Fibroblast of the aortic adventitia (primary cell): ENCODE measurements around the gene TICRR. TPM values are rescaled to one million over a fixed set of nuclear protein-coding genes. Genes with fewer than 3 reads are reported as not detected.

ENCODE experiments used
- DNase-seq: peaks from one replicate; pipeline ENCODE4 v3.0.0-alpha.2; 2010; ENCODE audit warnings: low read depth
- H3K4me3 ChIP-seq: 2 replicates; pipeline ENCODE4 v1.5.1; 2011; ENCODE audit warnings: low read depth, mild to moderate bottlenecking, control low read depth, low read length, moderate library complexity
- CTCF ChIP-seq: IDR thresholded peaks from 2 replicates; pipeline ENCODE4 v1.5.1; 2011; ENCODE audit warnings: mild to moderate bottlenecking, low read length, control low read depth, inconsistent platforms; ENCODE audit not compliant: insufficient read depth
- total RNA-seq: library from RNA; depleted of rRNA; stranded (reverse); fragments of >200 nt; gene quantifications from 2 replicates; pipeline ENCODE4 v1.2.3, GENCODE V29; 2012; ENCODE audit warnings: low replicate concordance

Gene TICRR
- total RNA-seq, 1 donor = 8.8 TPM

- no peak overlapping the region for H3K4me3 ChIP-seq
- DNase-seq = peak; percentile 59
- no peak for TF ChIP-seq CTCF
Observed at GRCh38 chr15:89566181-89566580, 9.1 kb upstream of the TICRR start.

DNA sequence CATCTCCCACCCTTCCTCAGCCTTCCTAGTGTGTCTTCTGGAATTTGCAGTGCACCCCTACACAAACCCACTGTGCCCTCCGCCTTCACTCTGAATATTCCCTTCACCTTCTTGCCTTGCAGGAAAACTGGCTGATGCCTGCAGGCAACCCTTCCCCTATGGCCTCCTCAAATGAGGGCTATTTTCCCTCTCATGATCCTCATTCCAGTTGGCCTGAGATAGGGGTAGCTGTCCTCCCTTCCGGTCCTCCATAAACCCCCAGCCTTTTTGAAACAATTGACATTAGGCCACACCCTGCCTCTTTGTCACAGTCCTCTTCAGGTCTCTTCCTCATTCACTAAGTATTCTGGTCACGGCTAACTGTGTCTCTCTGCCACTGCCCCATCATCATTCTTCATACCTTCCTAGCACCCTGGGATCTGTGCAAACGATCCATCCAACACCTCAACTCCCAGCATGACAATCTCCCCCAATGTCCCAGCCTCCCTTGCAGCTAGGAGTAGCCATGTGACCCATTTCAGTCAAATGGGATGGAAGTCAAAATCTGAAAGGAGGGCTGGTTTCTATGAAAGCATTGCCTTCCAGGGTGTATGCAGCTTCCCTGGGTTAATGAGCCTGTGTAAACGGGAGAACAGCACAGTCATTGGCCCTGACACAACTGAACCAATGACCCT is 8.5 kb upstream of the TICRR start:
- no peak for TF ChIP-seq CTCF
- no peak overlapping the region for H3K4me3 ChIP-seq
- no peak for DNase-seq

DNA sequence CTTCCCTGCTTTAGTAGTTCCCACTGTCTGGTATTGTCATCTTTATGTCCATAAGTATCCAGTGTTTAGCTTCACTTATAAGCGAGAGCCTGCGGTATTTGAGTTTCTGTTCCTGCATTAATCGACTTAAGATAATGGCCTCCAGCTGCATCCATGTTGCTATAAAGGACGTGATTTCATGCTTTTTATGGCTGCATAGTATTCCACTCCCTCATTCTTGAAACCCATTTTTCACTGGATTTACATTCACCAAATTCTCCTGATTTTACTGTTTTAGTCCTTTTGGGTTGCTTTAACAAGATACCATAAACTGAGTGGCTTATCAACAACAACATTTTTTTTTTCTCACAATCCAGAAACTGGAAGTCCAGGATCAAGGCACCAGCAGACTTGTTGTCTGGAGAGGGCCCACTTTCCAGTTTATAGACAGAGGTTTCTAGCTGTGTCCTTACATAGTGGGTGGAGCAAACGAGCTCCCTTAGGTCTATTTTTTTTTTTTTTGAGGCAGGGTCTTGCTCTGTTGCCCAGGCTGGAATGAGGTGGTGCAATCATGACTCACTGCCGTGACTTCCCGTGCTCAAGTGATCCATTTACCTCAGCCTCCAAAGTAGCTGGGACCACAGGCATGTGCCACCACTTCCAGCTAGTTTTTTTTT is 6.1 kb upstream of the TICRR start:
- no peak for TF ChIP-seq CTCF
- no peak overlapping the region for H3K4me3 ChIP-seq
- DNase-seq = no peak

- peak overlapping the region; percentile 80 for H3K4me3 ChIP-seq
- DNase-seq = no peak
- no peak for TF ChIP-seq CTCF
Observed at GRCh38 chr15:89575656-89576416, 567 bp downstream of the TICRR start.

DNA sequence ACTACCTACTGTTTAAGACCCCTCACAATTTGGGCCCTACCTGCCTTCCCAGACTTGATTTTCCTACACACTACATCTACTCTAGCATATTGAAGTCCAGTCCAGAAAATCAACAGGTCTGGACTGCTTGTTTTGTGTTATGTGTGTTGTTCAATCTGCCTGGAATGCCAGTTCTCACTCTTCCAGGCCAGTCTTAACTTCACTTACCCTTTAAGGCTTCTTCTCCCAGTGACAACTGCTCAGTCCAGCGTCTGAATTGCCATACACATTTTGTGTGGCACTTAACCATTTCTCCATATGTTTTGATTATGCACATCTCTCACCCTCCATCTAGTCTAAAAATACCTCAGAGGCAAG is 1.1 kb downstream of the TICRR start:
- peak; percentile 19 for DNase-seq
- no peak for TF ChIP-seq CTCF
- H3K4me3 ChIP-seq = peak overlapping the region; percentile 80

GRCh38 chr15:89577776-89578115 is 2.5 kb downstream of the TICRR start:
- peak overlapping the region; percentile 6 for H3K4me3 ChIP-seq
- TF ChIP-seq CTCF = no peak
- DNase-seq = no peak
